Activated CD4-positive, alpha-beta memory T cell treated with anti-CD3 and anti-CD28 coated beads, Interleukin-2, amount 10 ng/mL, durations not matched to agents 7 days and 5 days (primary cell): ENCODE results near the gene NUP88. TPM values are rescaled to one million over a fixed set of nuclear protein-coding genes. Genes with fewer than 3 reads are reported as not detected.

Source experiments
- CTCF ChIA-PET: fragments of 350-600 bp; sonication (Branson Sonifier 250); formaldehyde crosslinking; loops from one replicate; lab custom pipeline; 2021; ENCODE audit warnings: antibody characterized with exemption, inconsistent platforms; lab: Charles Lee
- POLR2A ChIA-PET: fragments of 350-600 bp; sonication (Branson Sonifier 250); formaldehyde crosslinking; loops from one replicate; lab custom pipeline; 2021; ENCODE audit warnings: antibody characterized with exemption; lab: Charles Lee
- DNase-seq: peaks from one replicate; pipeline ENCODE4 v3.0.0-alpha.2; 2020
- H3K27ac Mint-ChIP-seq: one replicate; pipeline ENCODE4 v1.8.0; 2021; ENCODE audit warnings: mild to moderate bottlenecking, mixed read lengths
- H3K27me3 Mint-ChIP-seq: one replicate; pipeline ENCODE4 v1.8.0; 2021; ENCODE audit warnings: mixed read lengths
- H3K36me3 Mint-ChIP-seq: one replicate; pipeline ENCODE4 v1.8.0; 2021; ENCODE audit warnings: low read depth, mixed read lengths
- H3K4me1 Mint-ChIP-seq: one replicate; pipeline ENCODE4 v1.8.0; 2021; ENCODE audit warnings: mixed read lengths
- H3K4me3 Mint-ChIP-seq: one replicate; pipeline ENCODE4 v1.8.0; 2021; ENCODE audit warnings: mild to moderate bottlenecking, mixed read lengths
- H3K9me3 Mint-ChIP-seq: one replicate; pipeline ENCODE4 v1.8.0; 2021; ENCODE audit warnings: mixed read lengths
- total RNA-seq, 2 experiments: library from RNA; stranded (reverse); gene quantifications; one replicate each; pipeline ENCODE4 v1.2.3, GENCODE V29; 2021

NUP88 gene
- total RNA-seq, 2 experiments from 2014 or later: 80.6 to 85.9 TPM

GRCh38 chr17:5416901-5417300 is 2.6 kb downstream of the NUP88 start:
- CTCF ChIA-PET: interaction anchor here (3.6 kb wide), 1 partner anchor 23 kb away, joined by 37 read pairs; the partner anchor contains the start of gene C1QBP
- H3K36me3 Mint-ChIP-seq: peaks cover 55% of the 10 kb centered on the region

GRCh38 chr17:5413682-5414081 is 5.8 kb downstream of the NUP88 start:
- H3K27me3 Mint-ChIP-seq: no peaks in the 10 kb centered on the region
- CTCF ChIA-PET: interaction anchor here (1.2 to 3.7 kb wide), 2 partner anchors 10 to 25 kb away, joined by 4 to 20 read pairs; partner anchors contain the start of gene C1QBP
- no peak overlapping the region for H3K4me3 Mint-ChIP-seq
- POLR2A ChIA-PET: interaction anchor here (1.0 to 1.5 kb wide), 3 partner anchors 10 to 25 kb away, joined by 3 to 4 read pairs (median 3); partner anchors contain the start of gene C1QBP
- H3K36me3 Mint-ChIP-seq: peaks cover 59% of the 10 kb centered on the region
- H3K9me3 Mint-ChIP-seq: no peaks in the 10 kb centered on the region
- no peak overlapping the region for H3K27ac Mint-ChIP-seq
- peaks cover 56% of the 10 kb centered on the region for H3K4me1 Mint-ChIP-seq
- DNase-seq: no peak

More at GRCh38 chr17:5416901-5417300, 2.6 kb downstream of the NUP88 start:
- DNase-seq: no peak
- H3K9me3 Mint-ChIP-seq: no peaks in the 10 kb centered on the region
- H3K27ac Mint-ChIP-seq: no peak overlapping the region
- peak overlapping the region; percentile 56 for H3K4me3 Mint-ChIP-seq
- POLR2A ChIA-PET: interaction anchor here (0.8 to 3.6 kb wide), 2 partner anchors 21 to 134 kb away, joined by 4 to 77 read pairs; partner anchors contain the start of gene C1QBP
- H3K27me3 Mint-ChIP-seq: no peaks in the 10 kb centered on the region
- H3K4me1 Mint-ChIP-seq: peaks cover 54% of the 10 kb centered on the region

GRCh38 chr17:5410594-5411272 is 8.7 kb downstream of the NUP88 start:
- Mint-ChIP-seq H3K27ac (peak overlapping the region; percentile 44), H3K4me3 (no peak overlapping the region), H3K4me1 (peaks cover 39% of the 10 kb centered on the region), H3K27me3 (no peaks in the 10 kb centered on the region), H3K9me3 (no peaks in the 10 kb centered on the region), H3K36me3 (peaks cover 45% of the 10 kb centered on the region)
- CTCF ChIA-PET: no interaction called here
- DNase-seq: no peak
- POLR2A ChIA-PET: interaction anchor here (1.1 to 1.7 kb wide), 2 partner anchors 9 to 74 kb away, joined by 3 to 7 read pairs; partner anchors contain the start of genes NUP88 and RPAIN

- peaks cover 31% of the 10 kb centered on the region for H3K4me1 Mint-ChIP-seq
- H3K9me3 Mint-ChIP-seq: no peaks in the 10 kb centered on the region
- DNase-seq: no peak
- H3K4me3 Mint-ChIP-seq: no peak overlapping the region
- peaks cover 42% of the 10 kb centered on the region for H3K36me3 Mint-ChIP-seq
- H3K27me3 Mint-ChIP-seq: no peaks in the 10 kb centered on the region
- no peak overlapping the region for H3K27ac Mint-ChIP-seq
- ChIA-PET POLR2A (interaction anchor here (1.2 kb wide), 1 partner anchor 11 kb away, joined by 4 read pairs; the partner anchor contains the start of gene NUP88), CTCF (no interaction called here)
Measured at GRCh38 chr17:5408186-5408585, 11.3 kb downstream of the NUP88 start.

DNA sequence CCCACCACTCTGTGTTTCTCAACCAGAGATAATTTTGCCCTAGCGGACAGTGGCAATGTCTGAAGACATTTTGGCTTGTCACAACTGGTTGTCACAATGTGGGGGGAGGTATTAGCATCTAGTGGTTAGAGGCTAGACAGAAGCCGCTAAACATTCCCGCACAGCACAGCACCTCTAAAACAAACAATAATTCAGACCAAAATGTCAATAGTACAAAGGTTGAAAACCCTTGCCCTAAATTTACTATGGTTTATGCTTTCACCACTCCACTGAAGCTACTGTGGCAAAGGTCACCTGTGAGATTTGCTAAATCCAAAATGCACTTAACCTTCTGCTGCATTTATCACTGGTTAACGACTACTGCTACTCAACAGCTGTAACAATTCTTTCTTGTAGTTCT is 14.1 kb downstream of the NUP88 start:
- Mint-ChIP-seq H3K9me3 (no peaks in the 10 kb centered on the region), H3K27ac (no peak overlapping the region), H3K4me1 (peaks cover 13% of the 10 kb centered on the region), H3K36me3 (peaks cover 27% of the 10 kb centered on the region), H3K27me3 (no peaks in the 10 kb centered on the region), H3K4me3 (no peak overlapping the region)
- POLR2A ChIA-PET: interaction anchor here (0.7 to 1.2 kb wide), 4 partner anchors 13 to 124 kb away, joined by 3 to 5 read pairs (median 3); partner anchors contain the start of genes NUP88, RABEP1 and RPAIN
- DNase-seq: no peak
- CTCF ChIA-PET: interaction anchor here (0.5 to 1.2 kb wide), 2 partner anchors 34 to 170 kb away, joined by 3 read pairs; partner anchors contain the start of gene C1QBP

DNA sequence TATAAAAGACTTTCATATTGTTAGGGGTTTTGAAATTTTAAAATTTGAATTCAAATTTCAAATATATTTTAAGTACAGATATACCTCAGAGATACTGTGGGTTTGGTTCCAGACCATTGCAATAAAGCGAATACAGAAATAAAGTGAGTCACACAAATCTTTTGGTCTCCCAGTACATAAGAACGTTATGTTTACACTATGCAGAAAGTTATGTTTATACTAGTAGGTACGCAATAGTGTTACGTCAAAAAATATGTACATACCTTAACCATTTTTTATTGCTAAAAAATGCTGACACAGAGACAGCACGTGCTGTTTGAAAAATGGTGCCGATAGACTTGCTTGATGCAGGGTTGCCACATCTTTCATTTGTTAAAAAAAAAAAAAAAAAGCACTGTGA is 19.7 kb downstream of the NUP88 start:
- H3K27ac Mint-ChIP-seq: no peak overlapping the region
- POLR2A ChIA-PET: no interaction called here

DNA sequence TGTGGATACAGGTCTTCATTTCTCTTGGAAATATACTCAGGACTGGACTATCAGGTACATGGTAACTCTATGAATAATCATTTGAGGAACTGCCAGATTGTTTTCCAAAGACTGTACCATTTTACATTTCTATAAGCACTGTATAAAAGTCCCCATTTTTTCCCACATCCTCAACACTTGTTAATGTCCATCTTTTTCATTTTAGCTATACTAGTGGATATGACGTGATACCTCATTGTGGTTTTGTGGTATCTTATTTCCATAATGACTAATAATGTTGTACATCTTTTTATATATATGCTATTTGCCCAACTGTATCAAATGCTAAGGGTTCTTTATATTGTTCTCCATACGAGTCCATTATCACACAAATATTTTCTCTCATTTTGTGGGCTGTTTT is 22.9 kb downstream of the NUP88 start:
- no peak for DNase-seq
- no peaks in the 10 kb centered on the region for H3K9me3 Mint-ChIP-seq
- H3K27ac Mint-ChIP-seq: no peak overlapping the region
- H3K36me3 Mint-ChIP-seq: peaks cover 74% of the 10 kb centered on the region
- CTCF ChIA-PET: no interaction called here
- H3K27me3 Mint-ChIP-seq: no peaks in the 10 kb centered on the region
- peaks cover 6% of the 10 kb centered on the region for H3K4me1 Mint-ChIP-seq
- H3K4me3 Mint-ChIP-seq: no peak overlapping the region
- POLR2A ChIA-PET: interaction anchor here (0.6 to 2.6 kb wide), 2 partner anchors 11 to 22 kb away, joined by 3 to 9 read pairs; partner anchors contain the start of genes NUP88 and RPAIN

More for the DNA sequence above, 19.7 kb downstream of the NUP88 start:
- Mint-ChIP-seq H3K9me3 (no peaks in the 10 kb centered on the region), H3K27me3 (no peaks in the 10 kb centered on the region), H3K36me3 (peaks cover 61% of the 10 kb centered on the region), H3K4me3 (no peak overlapping the region), H3K4me1 (peaks cover 6% of the 10 kb centered on the region)
- CTCF ChIA-PET: interaction anchor here (0.7 to 1.0 kb wide), 2 partner anchors 26 to 82 kb away, joined by 3 to 4 read pairs; no protein-coding TSS in a partner anchor
- DNase-seq: no peak

GRCh38 chr17:5391678-5392077 is 27.8 kb downstream of the NUP88 start:
- Mint-ChIP-seq H3K27me3 (no peaks in the 10 kb centered on the region), H3K36me3 (peaks cover 75% of the 10 kb centered on the region), H3K4me1 (peaks cover 12% of the 10 kb centered on the region), H3K27ac (no peak overlapping the region), H3K9me3 (peaks cover 3% of the 10 kb centered on the region), H3K4me3 (no peak overlapping the region)
- ChIA-PET POLR2A (interaction anchor here (0.6 to 2.8 kb wide), 5 partner anchors 9 to 44 kb away, joined by 3 to 9 read pairs (median 3); partner anchors contain the start of genes NUP88 and RPAIN), CTCF (interaction anchor here (1.2 kb wide), 1 partner anchor 39 kb away, joined by 3 read pairs; no protein-coding TSS in a partner anchor)
- no peak for DNase-seq

- H3K27ac Mint-ChIP-seq: no peak overlapping the region
- CTCF ChIA-PET: no interaction called here
- POLR2A ChIA-PET: interaction anchor here (0.7 to 1.0 kb wide), 2 partner anchors 38 to 58 kb away, joined by 3 read pairs; partner anchors contain the start of genes C1QBP and NUP88
- no peaks in the 10 kb centered on the region for H3K27me3 Mint-ChIP-seq
- no peak overlapping the region for H3K4me3 Mint-ChIP-seq
- no peak for DNase-seq
- H3K4me1 Mint-ChIP-seq: peaks cover 2% of the 10 kb centered on the region
- H3K36me3 Mint-ChIP-seq: peaks cover 81% of the 10 kb centered on the region
- H3K9me3 Mint-ChIP-seq: no peaks in the 10 kb centered on the region
Measured at GRCh38 chr17:5381542-5381941, 37.9 kb downstream of the NUP88 start.

GRCh38 chr17:5380491-5381135 is 38.8 kb downstream of the NUP88 start:
- Mint-ChIP-seq H3K27ac (no peak overlapping the region), H3K4me1 (peaks cover 2% of the 10 kb centered on the region), H3K36me3 (peaks cover 77% of the 10 kb centered on the region), H3K4me3 (no peak overlapping the region), H3K27me3 (no peaks in the 10 kb centered on the region), H3K9me3 (no peaks in the 10 kb centered on the region)
- no peak for DNase-seq
- ChIA-PET POLR2A (interaction anchor here (1.0 to 1.6 kb wide), 3 partner anchors 10 to 58 kb away, joined by 3 read pairs; partner anchors contain the start of gene C1QBP), CTCF (no interaction called here)

- Mint-ChIP-seq H3K36me3 (peaks cover 68% of the 10 kb centered on the region), H3K27me3 (no peaks in the 10 kb centered on the region), H3K27ac (no peak overlapping the region), H3K9me3 (no peaks in the 10 kb centered on the region), H3K4me3 (no peak overlapping the region), H3K4me1 (peaks cover 2% of the 10 kb centered on the region)
- CTCF ChIA-PET: interaction anchor here (0.6 kb wide), 1 partner anchor 11 kb away, joined by 3 read pairs; no protein-coding TSS in a partner anchor
- POLR2A ChIA-PET: interaction anchor here (1.0 to 1.6 kb wide), 2 partner anchors 11 to 12 kb away, joined by 3 read pairs; no protein-coding TSS in a partner anchor
- no peak for DNase-seq
Measured at GRCh38 chr17:5379351-5380107, 39.9 kb downstream of the NUP88 start.
